Hematopoietic multipotent progenitor cell treated with erythropoietin and hydrocortisone succinate and interleukin-3 and kit ligand, for 17 days (in vitro differentiated cells): ENCODE results near the gene EIF1.
A peak's percentile ranks its signal among the peaks of the same experiment; 100 is the strongest.
"Not testable (repeated sequence)": the region's sequence is repeated elsewhere in the genome, so short reads cannot be mapped to it uniquely, and the experiment has no call there.

Source experiments
- DNase-seq: peaks from one replicate; pipeline ENCODE4 v3.0.0-alpha.2; 2015; ENCODE audit warnings: low spot score

The EIF1 gene

GRCh38 chr17:41655611-41656111, 33.0 kb upstream of the EIF1 start:
- DNase-seq: no peak

GRCh38 chr17:41656249-41657023, 32.2 kb upstream of the EIF1 start:
- DNase-seq: no peak

- no peak for DNase-seq
Measured at GRCh38 chr17:41657176-41657754, 31.4 kb upstream of the EIF1 start.

- no peak for DNase-seq
Measured at GRCh38 chr17:41657936-41658335, 30.7 kb upstream of the EIF1 start.

- DNase-seq: no peak
Measured at GRCh38 chr17:41658846-41659245, 29.8 kb upstream of the EIF1 start.

- no peak for DNase-seq
Measured at GRCh38 chr17:41659427-41660212, 29.1 kb upstream of the EIF1 start.

- DNase-seq: no peak
Measured at GRCh38 chr17:41660221-41660711, 28.4 kb upstream of the EIF1 start.

- no peak for DNase-seq
Measured at GRCh38 chr17:41663451-41664171, 25.1 kb upstream of the EIF1 start.

- no peak for DNase-seq
Measured at GRCh38 chr17:41664172-41664457, 24.6 kb upstream of the EIF1 start.

- DNase-seq: no peak
Measured at GRCh38 chr17:41664587-41665565, 23.8 kb upstream of the EIF1 start.

GRCh38 chr17:41665566-41666236, 23.0 kb upstream of the EIF1 start:
- DNase-seq: peak; percentile 89

- no peak for DNase-seq
Measured at GRCh38 chr17:41666237-41666641, 22.4 kb upstream of the EIF1 start.

GRCh38 chr17:41666708-41667279, 21.9 kb upstream of the EIF1 start:
- DNase-seq: peak; percentile 85

- no peak for DNase-seq
Measured at GRCh38 chr17:41667280-41668041, 21.2 kb upstream of the EIF1 start.

GRCh38 chr17:41672153-41672552, 16.5 kb upstream of the EIF1 start:
- DNase-seq: no peak

- DNase-seq: not testable (repeated sequence)
Measured at GRCh38 chr17:41675157-41676057, 13.3 kb upstream of the EIF1 start.

GRCh38 chr17:41676058-41676419, 12.6 kb upstream of the EIF1 start:
- DNase-seq: no peak

- no peak for DNase-seq
Measured at GRCh38 chr17:41678411-41678906, 10.2 kb upstream of the EIF1 start.
